ENCODE data around the gene ZBTB5. TPM values are rescaled to one million over a fixed set of nuclear protein-coding genes. Genes with fewer than 3 reads are reported as not detected.
A peak's percentile ranks its signal among the peaks of the same experiment; 100 is the strongest.

ZBTB5 gene
- total RNA-seq, 1 experiment from 2014 or later: 16.7 TPM

DNA sequence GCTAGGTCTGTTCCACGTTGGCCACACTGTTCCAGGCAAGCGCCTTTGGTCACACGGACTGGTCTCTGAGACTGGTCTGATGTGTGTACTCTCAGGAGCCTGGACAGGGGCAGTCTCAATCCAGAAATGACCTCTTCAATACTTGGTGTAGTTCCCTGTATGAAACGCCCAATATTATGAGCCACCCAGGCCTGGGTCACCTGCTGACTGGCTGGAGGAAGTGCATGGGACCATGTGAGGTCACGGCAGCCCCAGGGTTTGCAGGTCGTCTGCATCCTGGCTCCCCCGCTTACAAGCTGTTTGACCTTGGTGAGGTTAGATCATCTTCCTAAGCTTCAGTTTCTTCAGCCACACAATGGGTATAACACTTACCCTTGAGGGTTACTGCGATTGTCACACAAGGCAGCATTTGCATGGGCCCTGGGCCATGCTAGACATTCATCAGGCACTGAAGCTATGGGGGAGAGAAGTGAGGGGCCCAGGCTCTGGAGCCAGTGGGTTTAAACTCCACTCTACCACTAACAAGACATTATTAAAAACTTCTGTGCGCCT is 47.9 kb downstream of the ZBTB5 start:
- H3K4me1 Mint-ChIP-seq: peaks cover 39% of the 10 kb centered on the region
- no peak for TF ChIP-seq SOX15 (CRISPR knock-in tag; IDR thresholded peaks at IDR 0.05)
- TF ChIP-seq, protein P1, sequence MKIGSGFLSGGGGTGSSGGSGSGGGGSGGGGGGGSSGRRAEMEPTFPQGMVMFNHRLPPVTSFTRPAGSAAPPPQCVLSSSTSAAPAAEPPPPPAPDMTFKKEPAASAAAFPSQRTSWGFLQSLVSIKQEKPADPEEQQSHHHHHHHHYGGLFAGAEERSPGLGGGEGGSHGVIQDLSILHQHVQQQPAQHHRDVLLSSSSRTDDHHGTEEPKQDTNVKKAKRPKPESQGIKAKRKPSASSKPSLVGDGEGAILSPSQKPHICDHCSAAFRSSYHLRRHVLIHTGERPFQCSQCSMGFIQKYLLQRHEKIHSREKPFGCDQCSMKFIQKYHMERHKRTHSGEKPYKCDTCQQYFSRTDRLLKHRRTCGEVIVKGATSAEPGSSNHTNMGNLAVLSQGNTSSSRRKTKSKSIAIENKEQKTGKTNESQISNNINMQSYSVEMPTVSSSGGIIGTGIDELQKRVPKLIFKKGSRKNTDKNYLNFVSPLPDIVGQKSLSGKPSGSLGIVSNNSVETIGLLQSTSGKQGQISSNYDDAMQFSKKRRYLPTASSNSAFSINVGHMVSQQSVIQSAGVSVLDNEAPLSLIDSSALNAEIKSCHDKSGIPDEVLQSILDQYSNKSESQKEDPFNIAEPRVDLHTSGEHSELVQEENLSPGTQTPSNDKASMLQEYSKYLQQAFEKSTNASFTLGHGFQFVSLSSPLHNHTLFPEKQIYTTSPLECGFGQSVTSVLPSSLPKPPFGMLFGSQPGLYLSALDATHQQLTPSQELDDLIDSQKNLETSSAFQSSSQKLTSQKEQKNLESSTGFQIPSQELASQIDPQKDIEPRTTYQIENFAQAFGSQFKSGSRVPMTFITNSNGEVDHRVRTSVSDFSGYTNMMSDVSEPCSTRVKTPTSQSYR (CRISPR knock-in tag; IDR thresholded peaks at IDR 0.05): no peak
- no peaks in the 10 kb centered on the region for H3K9me3 Mint-ChIP-seq
- ATAC-seq (no peak), DNase-seq (ENCODE audit: low spot score) (no peak)
- ChIA-PET CTCF (no interaction called here), POLR2A (no interaction called here)
- no peak overlapping the region for H3K4me3 Mint-ChIP-seq
- peaks cover 2% of the 10 kb centered on the region; the same call in 1 of the 2 replicates for H3K27me3 Mint-ChIP-seq (ENCODE audit: low read depth)
- no peaks in the 10 kb centered on the region for H3K36me3 Mint-ChIP-seq
- no peak overlapping the region for H3K27ac Mint-ChIP-seq

DNA sequence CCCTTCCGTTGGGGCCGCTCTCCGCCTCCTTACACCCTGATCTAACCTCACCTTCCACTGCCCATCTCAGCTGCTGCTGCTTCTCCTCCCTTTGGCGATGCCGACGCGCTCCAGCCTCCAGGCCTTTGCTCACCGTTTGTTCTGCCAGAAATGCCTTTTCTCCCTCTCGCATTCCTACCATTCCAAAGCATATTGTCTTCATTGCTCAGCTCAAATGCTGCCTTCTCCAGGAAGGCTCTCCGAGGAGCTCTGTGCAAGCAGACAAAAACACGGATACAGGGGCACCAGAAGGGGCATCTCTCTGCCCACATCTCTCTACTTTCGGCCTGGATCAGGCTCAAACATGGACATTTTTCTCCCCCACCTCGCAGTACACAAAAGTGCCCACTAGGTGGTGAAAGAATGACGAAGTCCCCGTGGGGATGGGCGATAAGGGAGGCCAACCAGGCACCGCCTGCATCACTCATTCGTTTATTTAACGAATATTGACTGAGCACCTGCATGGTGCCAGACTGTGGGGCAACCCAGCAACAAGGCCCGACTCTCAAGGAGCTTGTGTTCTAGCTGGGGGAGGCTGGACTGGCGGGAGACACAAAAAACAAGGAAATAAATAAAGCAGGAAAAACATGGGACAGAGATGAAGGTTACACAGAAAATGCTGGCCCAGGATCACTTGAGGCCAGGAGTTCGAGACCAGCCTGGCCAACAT is 50.1 kb downstream of the ZBTB5 start:
- peak overlapping the region; percentile 40 for H3K4me3 Mint-ChIP-seq
- H3K27ac Mint-ChIP-seq: peak overlapping the region; percentile 81
- H3K36me3 Mint-ChIP-seq: no peaks in the 10 kb centered on the region
- H3K4me1 Mint-ChIP-seq: peaks cover 45% of the 10 kb centered on the region
- H3K9me3 Mint-ChIP-seq: no peaks in the 10 kb centered on the region
- POLR2A ChIA-PET: interaction anchor here (0.7 to 1.0 kb wide), 2 partner anchors 9 to 52 kb away, joined by 3 read pairs; no protein-coding TSS in a partner anchor
- peaks cover 2% of the 10 kb centered on the region; the same call in 1 of the 2 replicates for H3K27me3 Mint-ChIP-seq (ENCODE audit: low read depth)
- CTCF ChIA-PET: interaction anchor here (0.6 to 2.9 kb wide), 12 partner anchors 8 to 419 kb away, joined by 3 to 18 read pairs (median 4); partner anchors contain the start of gene GRHPR
- no peak for TF ChIP-seq FOXP1 (CRISPR knock-in tag; IDR thresholded peaks at IDR 0.05; ENCODE audit: borderline replicate concordance)
- peak; percentile 49; the same call in 1 of the 2 replicates for TF ChIP-seq TEAD1 (CRISPR knock-in tag; IDR thresholded peaks at IDR 0.05)
- TF ChIP-seq, protein P2, sequence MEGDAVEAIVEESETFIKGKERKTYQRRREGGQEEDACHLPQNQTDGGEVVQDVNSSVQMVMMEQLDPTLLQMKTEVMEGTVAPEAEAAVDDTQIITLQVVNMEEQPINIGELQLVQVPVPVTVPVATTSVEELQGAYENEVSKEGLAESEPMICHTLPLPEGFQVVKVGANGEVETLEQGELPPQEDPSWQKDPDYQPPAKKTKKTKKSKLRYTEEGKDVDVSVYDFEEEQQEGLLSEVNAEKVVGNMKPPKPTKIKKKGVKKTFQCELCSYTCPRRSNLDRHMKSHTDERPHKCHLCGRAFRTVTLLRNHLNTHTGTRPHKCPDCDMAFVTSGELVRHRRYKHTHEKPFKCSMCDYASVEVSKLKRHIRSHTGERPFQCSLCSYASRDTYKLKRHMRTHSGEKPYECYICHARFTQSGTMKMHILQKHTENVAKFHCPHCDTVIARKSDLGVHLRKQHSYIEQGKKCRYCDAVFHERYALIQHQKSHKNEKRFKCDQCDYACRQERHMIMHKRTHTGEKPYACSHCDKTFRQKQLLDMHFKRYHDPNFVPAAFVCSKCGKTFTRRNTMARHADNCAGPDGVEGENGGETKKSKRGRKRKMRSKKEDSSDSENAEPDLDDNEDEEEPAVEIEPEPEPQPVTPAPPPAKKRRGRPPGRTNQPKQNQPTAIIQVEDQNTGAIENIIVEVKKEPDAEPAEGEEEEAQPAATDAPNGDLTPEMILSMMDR (IDR thresholded peaks at IDR 0.05): peak; percentile 67
- DNase-seq (ENCODE audit: low spot score): peak; percentile 75
- peak; percentile 70 for ATAC-seq

DNA sequence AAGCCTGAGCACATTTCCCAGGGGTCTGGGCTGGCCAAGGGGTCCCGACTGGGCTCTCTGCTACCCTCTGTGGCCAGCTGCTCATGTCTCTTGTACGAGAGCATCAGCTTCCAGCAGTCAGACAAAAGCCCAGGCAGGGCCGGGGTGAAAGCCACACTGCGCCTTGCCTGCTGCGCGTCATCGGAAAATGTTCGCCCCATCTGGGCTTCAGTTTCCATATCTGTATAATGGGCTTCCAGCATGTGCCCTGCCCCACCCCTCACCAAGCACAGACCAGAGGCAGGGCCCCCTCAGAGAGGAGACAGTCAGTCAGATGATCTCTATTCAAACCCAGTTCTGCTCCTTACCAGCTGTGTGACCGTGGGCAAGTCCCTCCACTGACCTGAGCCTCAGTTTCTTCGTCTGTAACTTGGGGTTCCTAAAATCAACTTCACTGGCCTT is 50.7 kb downstream of the ZBTB5 start:
- Mint-ChIP-seq H3K27me3 (ENCODE audit: low read depth) (peaks cover 2% of the 10 kb centered on the region; the same call in 1 of the 2 replicates), H3K9me3 (no peaks in the 10 kb centered on the region), H3K4me3 (no peak overlapping the region; the same call in 1 of the 2 replicates), H3K4me1 (peaks cover 45% of the 10 kb centered on the region), H3K36me3 (no peaks in the 10 kb centered on the region), H3K27ac (peak overlapping the region; percentile 81)
- no peak for ATAC-seq
- no peak for DNase-seq (ENCODE audit: low spot score)
- TF ChIP-seq NR1H2 (CRISPR knock-in tag; IDR thresholded peaks at IDR 0.05) (0 out of 2 replicates have a peak, but pooled peaks have one; percentile 41), GTF2I (CRISPR knock-in tag; conservative IDR thresholded peaks at IDR 0.05) (peak; percentile 85)
- TF ChIP-seq, protein P3, sequence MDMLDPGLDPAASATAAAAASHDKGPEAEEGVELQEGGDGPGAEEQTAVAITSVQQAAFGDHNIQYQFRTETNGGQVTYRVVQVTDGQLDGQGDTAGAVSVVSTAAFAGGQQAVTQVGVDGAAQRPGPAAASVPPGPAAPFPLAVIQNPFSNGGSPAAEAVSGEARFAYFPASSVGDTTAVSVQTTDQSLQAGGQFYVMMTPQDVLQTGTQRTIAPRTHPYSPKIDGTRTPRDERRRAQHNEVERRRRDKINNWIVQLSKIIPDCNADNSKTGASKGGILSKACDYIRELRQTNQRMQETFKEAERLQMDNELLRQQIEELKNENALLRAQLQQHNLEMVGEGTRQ (CRISPR knock-in tag; IDR thresholded peaks at IDR 0.05): no peak
- TF ChIP-seq, protein P4, sequence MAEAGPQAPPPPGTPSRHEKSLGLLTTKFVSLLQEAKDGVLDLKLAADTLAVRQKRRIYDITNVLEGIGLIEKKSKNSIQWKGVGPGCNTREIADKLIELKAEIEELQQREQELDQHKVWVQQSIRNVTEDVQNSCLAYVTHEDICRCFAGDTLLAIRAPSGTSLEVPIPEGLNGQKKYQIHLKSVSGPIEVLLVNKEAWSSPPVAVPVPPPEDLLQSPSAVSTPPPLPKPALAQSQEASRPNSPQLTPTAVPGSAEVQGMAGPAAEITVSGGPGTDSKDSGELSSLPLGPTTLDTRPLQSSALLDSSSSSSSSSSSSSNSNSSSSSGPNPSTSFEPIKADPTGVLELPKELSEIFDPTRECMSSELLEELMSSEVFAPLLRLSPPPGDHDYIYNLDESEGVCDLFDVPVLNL (CRISPR knock-in tag; IDR thresholded peaks at IDR 0.05; ENCODE audit: borderline replicate concordance, low read depth): no peak
- POLR2A ChIA-PET: interaction anchor here (0.7 kb wide), 1 partner anchor 9 kb away, joined by 3 read pairs; no protein-coding TSS in a partner anchor
- CTCF ChIA-PET: interaction anchor here (0.6 to 2.9 kb wide), 9 partner anchors 9 to 418 kb away, joined by 3 to 18 read pairs (median 4); partner anchors contain the start of gene GRHPR

DNA sequence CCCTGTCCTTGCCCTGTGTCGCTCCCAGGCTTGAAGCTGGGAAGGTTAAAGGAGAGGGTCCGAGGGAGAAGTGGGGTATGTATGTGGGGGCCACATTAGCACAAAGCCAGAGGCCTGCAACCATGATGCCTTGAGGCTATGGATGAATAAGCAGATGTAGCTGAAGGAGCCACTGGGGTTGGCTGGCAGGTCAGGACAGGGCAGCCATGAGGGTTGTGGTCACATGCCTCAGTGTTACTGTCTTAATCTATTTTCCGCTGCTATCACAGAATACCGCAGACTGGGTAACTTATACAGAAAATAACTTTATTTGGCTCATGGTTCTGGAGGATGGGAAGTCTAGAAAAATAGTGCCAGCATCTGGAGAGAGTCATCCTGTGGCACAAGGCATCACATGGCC is 51.9 kb downstream of the ZBTB5 start:
- H3K27ac Mint-ChIP-seq: no peak overlapping the region
- no peak for ATAC-seq
- CTCF ChIA-PET: interaction anchor here (2.9 to 3.8 kb wide), 2 partner anchors 10 to 12 kb away, joined by 18 to 27 read pairs; partner anchors contain the start of gene GRHPR
- TF ChIP-seq ZNF219 (CRISPR knock-in tag; IDR thresholded peaks at IDR 0.05; ENCODE audit: borderline replicate concordance): no peak
- no peak for TF ChIP-seq ETV6 (CRISPR knock-in tag; IDR thresholded peaks at IDR 0.05)
- TF ChIP-seq, protein P1 (CRISPR knock-in tag; IDR thresholded peaks at IDR 0.05): no peak
- no peak for TF ChIP-seq ZNF671 (CRISPR knock-in tag; IDR thresholded peaks at IDR 0.05)
- TF ChIP-seq, protein P5, sequence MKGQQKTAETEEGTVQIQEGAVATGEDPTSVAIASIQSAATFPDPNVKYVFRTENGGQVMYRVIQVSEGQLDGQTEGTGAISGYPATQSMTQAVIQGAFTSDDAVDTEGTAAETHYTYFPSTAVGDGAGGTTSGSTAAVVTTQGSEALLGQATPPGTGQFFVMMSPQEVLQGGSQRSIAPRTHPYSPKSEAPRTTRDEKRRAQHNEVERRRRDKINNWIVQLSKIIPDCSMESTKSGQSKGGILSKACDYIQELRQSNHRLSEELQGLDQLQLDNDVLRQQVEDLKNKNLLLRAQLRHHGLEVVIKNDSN (CRISPR knock-in tag; IDR thresholded peaks at IDR 0.05): no peak
- no peak for TF ChIP-seq NR1H2 (CRISPR knock-in tag; IDR thresholded peaks at IDR 0.05)

More for the DNA sequence above, 51.9 kb downstream of the ZBTB5 start:
- no peak overlapping the region for H3K4me3 Mint-ChIP-seq
- peaks cover 2% of the 10 kb centered on the region; the same call in 1 of the 2 replicates for H3K27me3 Mint-ChIP-seq (ENCODE audit: low read depth)
- peaks cover 47% of the 10 kb centered on the region for H3K4me1 Mint-ChIP-seq
- POLR2A ChIA-PET: no interaction called here
- H3K9me3 Mint-ChIP-seq: no peaks in the 10 kb centered on the region
- DNase-seq (ENCODE audit: low spot score): no peak
- H3K36me3 Mint-ChIP-seq: no peaks in the 10 kb centered on the region
